HL-60 (cell line): ENCODE results near the gene ZNF92.
"Not testable (repeated sequence)": the region's sequence is repeated elsewhere in the genome, so short reads cannot be mapped to it uniquely, and the experiment has no call there.

Source experiments
- DNase-seq, 2 experiments: peaks; one replicate each; pipeline ENCODE4 v3.0.0-alpha.2; 2010 to 2020; ENCODE audit warnings: low read depth in 1 of 2, low spot score in 1 of 2
- H3K27ac ChIP-seq: fragments of 250-450 bp; sonication (Bioruptor Pico); replicated peaks from 2 replicates; pipeline ENCODE4 v1.5.1; 2020; ENCODE audit warnings: mild to moderate bottlenecking, moderate library complexity
- H3K27me3 ChIP-seq: fragments of 250-450 bp; sonication (Bioruptor Pico); 2 replicates; pipeline ENCODE4 v1.5.1; 2021; ENCODE audit warnings: mild to moderate bottlenecking, moderate library complexity; ENCODE audit not compliant: insufficient read depth, poor library complexity, severe bottlenecking
- H3K4me3 ChIP-seq: replicated peaks from 2 replicates; pipeline ENCODE4 v1.5.1; 2011; ENCODE audit warnings: mild to moderate bottlenecking, control low read depth, low read length; ENCODE audit not compliant: insufficient read depth
- CTCF ChIP-seq: IDR thresholded peaks from one replicate; pipeline ENCODE4 v1.5.1; 2011; ENCODE audit warnings: low read length, control low read depth, inconsistent platforms; ENCODE audit not compliant: insufficient read depth
- GABPA ChIP-seq: IDR thresholded peaks from 2 replicates; pipeline ENCODE4 v1.6.1; 2012; ENCODE audit warnings: low read depth
- POLR2AphosphoS5 ChIP-seq: IDR thresholded peaks from 2 replicates; pipeline ENCODE4 v1.6.1; 2012; ENCODE audit warnings: low read depth
- REST ChIP-seq: IDR thresholded peaks from 2 replicates; pipeline ENCODE4 v1.6.1; 2012; ENCODE audit warnings: low read depth; ENCODE audit not compliant: insufficient replicate concordance
- SPI1 ChIP-seq: IDR thresholded peaks from 2 replicates; pipeline ENCODE4 v1.6.1; 2012; ENCODE audit warnings: low read depth, mild to moderate bottlenecking, borderline replicate concordance

The ZNF92 gene

GRCh38 chr7:65444899-65445823 lies 71.5 kb downstream of the ZNF92 start:
- H3K27me3 ChIP-seq, result no peaks in the 10 kb centered on the region
- TF ChIP-seq SPI1, result no peak
- no peak for TF ChIP-seq GABPA
- TF ChIP-seq CTCF, result no peak
- TF ChIP-seq POLR2AphosphoS5, result no peak
- TF ChIP-seq REST, result no peak
- no peak overlapping the region for H3K4me3 ChIP-seq
- DNase-seq, result no peak
- no peak overlapping the region for H3K27ac ChIP-seq

DNA sequence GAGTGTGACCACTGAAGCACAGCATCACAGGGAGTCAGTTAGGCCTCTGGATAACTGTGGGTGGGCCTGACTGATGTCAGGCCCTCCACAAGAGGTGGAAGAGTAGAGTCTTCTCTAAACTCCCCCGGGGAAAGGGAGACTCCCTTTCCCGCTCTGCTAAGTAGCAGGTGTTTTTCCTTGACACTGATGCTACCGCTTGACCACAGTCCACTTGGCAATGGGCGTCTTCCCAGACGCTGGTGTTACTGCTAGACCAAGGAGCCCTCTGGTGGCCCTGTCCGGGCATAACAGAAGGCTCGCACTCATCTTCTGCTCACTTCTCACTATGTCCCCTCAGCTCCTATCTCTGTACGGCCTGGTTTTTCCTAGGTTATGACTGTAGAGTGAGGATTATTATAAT lies 73.4 kb downstream of the ZNF92 start:
- not testable (repeated sequence) for H3K4me3 ChIP-seq, H3K27ac ChIP-seq, H3K27me3 ChIP-seq
- DNase-seq, result peak in 1 of 2 experiments; percentile 16

DNA sequence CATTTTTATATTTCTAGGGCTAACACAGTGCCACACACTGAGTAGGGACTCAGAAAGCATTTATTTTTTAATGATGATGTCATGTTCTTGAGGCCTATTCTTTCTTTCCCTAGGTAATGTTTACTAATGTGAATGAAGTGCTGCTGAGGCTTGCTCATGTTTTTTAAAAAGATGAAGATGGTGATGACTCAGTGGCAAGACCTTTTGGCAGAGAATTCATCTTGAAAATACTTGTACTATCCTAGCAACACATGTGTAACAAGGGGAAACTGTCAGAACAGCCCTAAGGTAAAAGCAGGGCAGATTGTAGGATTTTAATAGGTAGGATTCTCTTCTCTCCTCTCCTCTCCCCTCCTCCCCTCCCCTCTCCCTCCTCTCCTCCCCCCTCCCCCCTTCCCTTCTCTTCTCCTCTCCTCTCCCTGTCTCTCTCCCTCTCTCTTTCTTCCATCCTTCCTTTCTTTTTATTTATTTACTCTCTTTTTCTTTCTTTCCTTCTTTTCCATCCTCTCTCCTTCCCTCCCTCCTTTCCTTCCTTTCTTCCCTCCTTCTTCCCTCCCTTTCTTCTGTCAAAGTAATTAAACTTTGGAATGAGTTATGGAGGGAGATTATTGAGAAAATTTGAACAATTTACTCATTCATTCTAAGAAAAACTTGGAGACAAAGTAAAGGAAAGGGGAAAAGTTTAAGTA lies 75.3 kb downstream of the ZNF92 start:
- no peak for DNase-seq
- H3K27ac ChIP-seq, result no peak overlapping the region
- H3K27me3 ChIP-seq, result no peaks in the 10 kb centered on the region
- TF ChIP-seq SPI1 (no peak), GABPA (no peak), REST (no peak), CTCF (no peak)
- no peak overlapping the region for H3K4me3 ChIP-seq

GRCh38 chr7:65449505-65449852 lies 75.8 kb downstream of the ZNF92 start:
- H3K4me3 ChIP-seq, result no peak overlapping the region

More at GRCh38 chr7:65449505-65449852, 75.8 kb downstream of the ZNF92 start:
- no peak overlapping the region for H3K27ac ChIP-seq
- H3K27me3 ChIP-seq, result no peaks in the 10 kb centered on the region
- no peak for DNase-seq
- TF ChIP-seq SPI1 (no peak), REST (no peak), CTCF (no peak), POLR2AphosphoS5 (no peak), GABPA (no peak)
